Stimulated activated effector memory CD8-positive, alpha-beta T cell treated with anti-CD3 and anti-CD28 coated beads, Interleukin-12 subunit alpha, Interleukin-12 subunit beta, amount 100 ng/mL, for 72 hours (primary cell): ENCODE measurements around the gene MACC1.
A peak's percentile ranks its signal among the peaks of the same experiment; 100 is the strongest.
"Not testable (repeated sequence)": the region's sequence is repeated elsewhere in the genome, so short reads cannot be mapped to it uniquely, and the experiment has no call there.

Experiments
- ATAC-seq: fragments of 150-1000 bp; cut with Tn5 transposase; 2 replicates; pipeline ENCODE4 v1.10.0; 2021
- DNase-seq, 2 donors: peaks; one replicate each; pipeline ENCODE4 v3.0.0; 2021 to 2022; ENCODE audit warnings: low spot score in 2 of 2
- H3K27ac Mint-ChIP-seq: one replicate; pipeline ENCODE4 v1.8.0; 2022; ENCODE audit warnings: mild to moderate bottlenecking, mixed read lengths
- H3K36me3 Mint-ChIP-seq: one replicate; pipeline ENCODE4 v1.8.0; 2022; ENCODE audit warnings: mild to moderate bottlenecking, mixed read lengths
- H3K4me1 Mint-ChIP-seq: one replicate; pipeline ENCODE4 v1.8.0; 2022; ENCODE audit warnings: mixed read lengths
- H3K4me3 Mint-ChIP-seq: one replicate; pipeline ENCODE4 v1.8.0; 2022; ENCODE audit warnings: mild to moderate bottlenecking, mixed read lengths
- H3K9me3 Mint-ChIP-seq: one replicate; pipeline ENCODE4 v1.8.0; 2022; ENCODE audit warnings: mixed read lengths

Gene MACC1

DNA sequence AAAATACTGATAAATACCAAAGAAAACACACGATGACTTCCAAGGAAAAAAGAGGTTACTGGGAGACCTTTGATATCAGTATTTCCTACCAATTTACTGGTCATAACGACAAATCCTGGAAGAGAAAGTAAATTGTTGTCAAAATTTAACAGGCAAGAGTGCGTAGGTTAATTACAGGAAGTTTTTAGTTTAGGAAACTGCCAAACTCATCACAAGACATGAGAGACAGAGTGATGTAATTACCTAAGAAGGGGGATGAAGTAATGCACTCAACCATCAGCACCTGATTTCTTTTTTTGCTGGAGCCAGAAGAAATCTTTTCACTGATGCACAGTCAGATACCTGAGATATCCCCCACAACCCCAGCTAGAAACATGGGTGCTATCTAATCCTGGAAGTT, 16.8 kb downstream of the MACC1 start:
- Mint-ChIP-seq H3K9me3 (no peaks in the 10 kb centered on the region), H3K4me3 (no peak overlapping the region), H3K36me3 (no peaks in the 10 kb centered on the region), H3K27ac (no peak overlapping the region), H3K4me1 (peaks cover 4% of the 10 kb centered on the region)
- DNase-seq (no peak), ATAC-seq (no peak)

DNA sequence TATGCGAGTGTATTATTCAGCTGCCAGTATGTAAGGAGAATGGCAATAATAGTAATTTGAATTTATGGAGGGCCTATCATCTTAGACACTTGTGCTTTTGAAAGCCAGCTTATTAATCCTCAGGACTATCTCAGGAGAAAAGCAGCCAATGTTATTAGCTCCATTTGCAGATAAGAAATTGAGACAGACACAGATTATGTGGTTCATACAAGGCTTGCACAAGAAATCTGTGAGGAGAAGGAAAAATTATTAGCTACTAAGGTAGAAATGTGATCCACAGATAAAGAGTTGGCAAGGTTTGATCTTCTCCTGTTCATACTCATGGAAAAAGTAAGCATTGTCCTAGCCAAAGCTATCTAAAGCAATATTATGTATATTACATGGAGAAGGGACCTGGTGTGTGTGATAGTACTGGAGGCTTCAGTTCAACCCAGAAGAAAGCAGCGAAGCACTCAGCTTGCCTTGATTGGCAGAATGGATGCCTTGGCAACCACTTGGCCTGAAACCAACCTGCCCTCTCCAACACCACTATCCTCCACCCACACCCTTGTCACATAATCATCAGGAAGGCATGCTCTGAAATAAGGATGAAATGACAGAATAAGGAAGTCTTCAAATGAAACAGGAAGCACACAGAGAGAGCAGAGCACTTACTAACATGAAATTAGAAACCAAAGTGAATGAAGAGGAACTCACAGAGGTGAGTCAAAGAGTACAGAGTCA, 18.0 kb downstream of the MACC1 start:
- Mint-ChIP-seq H3K4me3 (no peak overlapping the region), H3K27ac (no peak overlapping the region), H3K4me1 (peaks cover 4% of the 10 kb centered on the region), H3K36me3 (no peaks in the 10 kb centered on the region), H3K9me3 (no peaks in the 10 kb centered on the region)
- DNase-seq (no peak), ATAC-seq (peak; percentile 73)

DNA sequence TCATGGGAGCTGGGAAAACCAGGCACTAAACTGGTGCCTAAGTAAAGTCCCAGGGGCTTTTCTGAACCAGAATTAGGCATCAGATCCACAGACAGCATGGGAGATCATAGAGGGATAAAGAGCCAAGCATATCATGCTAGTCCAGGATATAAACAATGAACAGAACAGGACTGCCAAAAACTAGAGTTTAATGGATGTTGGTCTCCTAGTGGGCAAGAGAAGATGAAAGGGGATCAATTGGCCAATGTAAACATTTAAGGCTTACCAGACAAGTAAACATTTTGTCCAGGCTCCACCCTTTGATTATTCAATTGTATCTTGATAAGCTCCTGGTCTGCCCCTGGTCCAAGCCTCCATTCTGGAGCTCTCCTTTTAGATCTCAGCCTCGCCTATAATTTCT, 18.9 kb downstream of the MACC1 start:
- H3K9me3 Mint-ChIP-seq, result no peaks in the 10 kb centered on the region
- ATAC-seq (no peak), DNase-seq (no peak)
- H3K4me1 Mint-ChIP-seq, result peaks cover 4% of the 10 kb centered on the region
- no peaks in the 10 kb centered on the region for H3K36me3 Mint-ChIP-seq
- no peak overlapping the region for H3K27ac Mint-ChIP-seq
- no peak overlapping the region for H3K4me3 Mint-ChIP-seq

DNA sequence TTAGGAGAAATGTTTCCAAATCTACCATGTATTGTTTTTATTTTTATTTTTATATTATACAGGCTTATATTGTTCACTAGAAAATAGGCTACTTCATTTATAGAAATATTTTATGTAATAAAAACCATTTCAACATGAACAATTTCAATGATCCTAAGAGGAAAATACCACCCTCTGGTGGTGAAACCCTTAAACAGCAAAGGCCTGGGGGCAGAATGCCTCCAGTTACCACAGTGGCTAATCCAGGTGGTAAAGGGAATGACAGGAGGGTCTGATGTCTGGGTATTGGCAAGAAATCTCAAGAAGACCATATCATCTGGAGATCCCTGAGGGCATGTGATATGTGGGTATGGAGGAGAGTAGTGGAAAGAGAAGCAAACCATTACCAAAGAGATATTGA, 19.3 kb downstream of the MACC1 start:
- DNase-seq (no peak), ATAC-seq (no peak)
- Mint-ChIP-seq H3K9me3 (no peaks in the 10 kb centered on the region), H3K4me1 (peaks cover 4% of the 10 kb centered on the region), H3K36me3 (no peaks in the 10 kb centered on the region), H3K4me3 (no peak overlapping the region), H3K27ac (no peak overlapping the region)

DNA sequence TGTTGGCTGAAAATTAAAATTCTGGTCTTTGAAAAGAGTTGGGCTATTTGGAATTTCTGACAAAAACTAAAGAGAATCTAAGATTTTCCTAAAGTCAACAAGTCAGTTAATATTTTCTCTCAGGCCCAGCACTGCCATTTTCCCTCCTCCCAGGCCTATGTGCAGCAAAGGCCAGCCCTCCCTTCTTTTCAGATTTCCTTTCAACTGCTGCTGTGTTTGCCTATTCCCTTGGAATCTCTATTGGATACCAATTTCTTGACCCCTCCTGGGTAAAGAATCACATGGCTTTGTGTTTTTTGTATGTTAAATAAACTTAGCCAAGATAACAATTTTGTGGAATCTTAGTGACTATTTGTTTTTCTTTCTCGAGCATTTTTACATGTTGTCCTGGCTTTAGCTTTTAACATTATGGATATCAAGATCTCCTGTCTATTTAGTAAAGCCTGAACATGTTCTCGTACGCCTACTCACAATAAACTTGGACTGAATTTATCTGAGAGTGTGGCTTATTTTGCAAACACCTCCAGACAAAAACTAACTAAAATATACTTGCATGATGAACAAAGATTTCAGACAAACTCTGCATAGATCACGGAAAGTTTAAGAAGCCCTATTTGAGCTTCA, 19.9 kb downstream of the MACC1 start:
- H3K36me3 Mint-ChIP-seq, result no peaks in the 10 kb centered on the region
- no peak for DNase-seq
- peaks cover 4% of the 10 kb centered on the region for H3K4me1 Mint-ChIP-seq
- no peak overlapping the region for H3K4me3 Mint-ChIP-seq
- no peaks in the 10 kb centered on the region for H3K9me3 Mint-ChIP-seq
- H3K27ac Mint-ChIP-seq, result no peak overlapping the region
- no peak for ATAC-seq

DNA sequence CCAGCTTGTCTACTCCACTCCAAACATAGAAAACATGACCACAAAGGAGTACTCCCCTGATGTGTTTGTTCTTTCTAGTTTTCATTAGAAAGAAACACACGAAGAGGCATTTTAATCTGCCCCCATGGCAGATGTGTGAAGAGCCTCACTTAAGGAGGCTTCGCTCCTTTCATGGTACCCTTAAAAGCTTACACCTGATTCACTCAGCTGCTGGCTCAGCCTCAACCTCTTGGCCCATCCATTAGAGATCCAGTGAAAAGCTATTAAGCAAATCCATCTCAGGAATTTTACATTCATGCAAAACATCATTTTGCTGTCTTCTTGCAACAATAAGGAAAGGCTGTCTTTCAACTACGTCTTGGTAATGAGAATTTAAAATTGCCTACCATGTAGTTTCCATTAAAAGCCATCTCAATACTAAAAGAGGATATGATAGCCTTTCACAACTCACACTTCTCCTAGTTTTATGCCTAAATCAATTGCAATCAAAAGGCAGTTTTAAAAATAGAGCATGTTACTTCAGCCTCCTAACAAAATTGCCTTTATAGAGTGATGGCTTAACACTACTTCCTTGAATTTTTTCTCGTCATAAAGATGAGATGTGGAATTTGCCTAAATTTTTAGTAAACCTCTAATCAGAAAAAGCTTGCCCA, 22.7 kb downstream of the MACC1 start:
- no peak overlapping the region for H3K4me3 Mint-ChIP-seq
- H3K9me3 Mint-ChIP-seq, result peaks cover 1% of the 10 kb centered on the region
- no peaks in the 10 kb centered on the region for H3K36me3 Mint-ChIP-seq
- peaks cover 4% of the 10 kb centered on the region for H3K4me1 Mint-ChIP-seq
- DNase-seq (no peak), ATAC-seq (no peak)
- H3K27ac Mint-ChIP-seq, result no peak overlapping the region

DNA sequence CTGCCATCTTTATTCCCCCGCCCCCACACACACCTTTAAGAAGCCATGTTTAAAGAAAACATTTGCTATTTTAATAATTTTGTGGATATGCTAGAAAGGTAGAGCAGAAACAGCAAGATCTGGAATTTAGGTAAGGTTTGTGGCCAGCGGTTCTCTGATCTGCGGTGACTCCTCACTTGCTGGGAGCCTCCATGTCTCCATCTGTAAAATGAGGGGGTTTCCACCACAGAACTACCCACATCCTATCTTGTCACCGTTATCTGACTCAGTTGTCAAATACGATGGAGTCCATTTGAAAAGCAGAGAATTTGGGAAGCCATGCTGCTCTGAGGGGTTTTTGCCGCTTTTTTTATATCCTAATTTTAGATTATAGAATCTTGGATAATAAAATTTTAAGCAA, 23.3 kb downstream of the MACC1 start:
- H3K27ac Mint-ChIP-seq, result no peak overlapping the region
- no peaks in the 10 kb centered on the region for H3K4me1 Mint-ChIP-seq
- no peaks in the 10 kb centered on the region for H3K36me3 Mint-ChIP-seq
- ATAC-seq, result no peak
- peaks cover 5% of the 10 kb centered on the region for H3K9me3 Mint-ChIP-seq
- DNase-seq, result no peak
- H3K4me3 Mint-ChIP-seq, result no peak overlapping the region

DNA sequence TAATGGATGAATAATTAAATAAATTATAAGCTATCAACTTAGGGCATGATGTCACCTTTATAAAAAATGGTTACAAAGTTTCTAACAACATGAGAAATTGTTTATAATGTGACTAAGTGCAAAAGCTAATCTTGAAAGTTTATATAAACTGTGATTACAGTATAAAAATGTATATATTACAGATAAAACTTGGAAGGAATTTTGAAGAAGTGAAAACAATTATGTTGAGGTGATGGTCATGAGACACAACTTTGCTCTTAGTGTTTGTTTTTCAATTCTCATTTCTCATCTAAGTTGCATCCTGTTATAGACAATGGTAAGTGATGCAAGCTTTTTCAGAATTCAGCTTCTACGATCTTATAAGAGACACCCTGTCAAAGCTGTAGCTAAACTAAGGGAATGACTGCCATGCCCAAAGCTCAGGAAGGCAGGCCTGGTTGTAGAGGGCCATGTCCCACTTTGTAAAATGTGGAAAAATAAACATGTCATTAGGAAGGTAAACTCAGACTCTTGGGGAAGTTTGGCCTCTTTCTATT, 23.9 kb downstream of the MACC1 start:
- no peaks in the 10 kb centered on the region for H3K4me1 Mint-ChIP-seq
- no peak overlapping the region for H3K27ac Mint-ChIP-seq

DNA sequence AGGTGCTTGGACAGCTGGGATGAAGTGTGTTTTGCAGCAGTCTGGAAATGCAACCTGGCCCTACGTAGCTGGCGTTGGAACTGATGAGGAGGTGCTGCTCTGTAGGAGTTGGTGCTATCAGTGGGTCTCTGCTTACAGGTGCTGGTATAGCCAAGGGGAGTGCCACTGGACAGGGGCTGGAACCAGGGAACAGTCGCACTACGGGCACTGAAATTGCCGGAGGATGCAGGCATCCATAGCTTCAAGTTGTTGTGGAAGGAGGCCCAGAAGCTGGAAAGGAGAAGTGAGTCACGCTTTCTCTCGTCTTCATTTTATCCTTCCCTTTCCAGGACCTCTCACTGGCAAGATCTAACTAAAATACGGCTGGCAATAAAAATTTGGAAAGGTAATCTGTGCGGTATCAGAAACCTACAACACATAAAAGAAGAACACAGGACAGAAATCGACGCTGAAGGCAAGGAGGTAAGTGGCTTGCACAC, 25.8 kb downstream of the MACC1 start:
- DNase-seq (no peak), ATAC-seq (no peak)
- H3K4me3 Mint-ChIP-seq, result no peak overlapping the region
- no peaks in the 10 kb centered on the region for H3K4me1 Mint-ChIP-seq
- no peaks in the 10 kb centered on the region for H3K36me3 Mint-ChIP-seq
- H3K27ac Mint-ChIP-seq, result no peak overlapping the region
- peaks cover 14% of the 10 kb centered on the region for H3K9me3 Mint-ChIP-seq

More for the DNA sequence above, 23.9 kb downstream of the MACC1 start:
- ATAC-seq, result no peak
- DNase-seq, result no peak
- Mint-ChIP-seq H3K4me3 (no peak overlapping the region), H3K9me3 (peaks cover 8% of the 10 kb centered on the region), H3K36me3 (no peaks in the 10 kb centered on the region)

DNA sequence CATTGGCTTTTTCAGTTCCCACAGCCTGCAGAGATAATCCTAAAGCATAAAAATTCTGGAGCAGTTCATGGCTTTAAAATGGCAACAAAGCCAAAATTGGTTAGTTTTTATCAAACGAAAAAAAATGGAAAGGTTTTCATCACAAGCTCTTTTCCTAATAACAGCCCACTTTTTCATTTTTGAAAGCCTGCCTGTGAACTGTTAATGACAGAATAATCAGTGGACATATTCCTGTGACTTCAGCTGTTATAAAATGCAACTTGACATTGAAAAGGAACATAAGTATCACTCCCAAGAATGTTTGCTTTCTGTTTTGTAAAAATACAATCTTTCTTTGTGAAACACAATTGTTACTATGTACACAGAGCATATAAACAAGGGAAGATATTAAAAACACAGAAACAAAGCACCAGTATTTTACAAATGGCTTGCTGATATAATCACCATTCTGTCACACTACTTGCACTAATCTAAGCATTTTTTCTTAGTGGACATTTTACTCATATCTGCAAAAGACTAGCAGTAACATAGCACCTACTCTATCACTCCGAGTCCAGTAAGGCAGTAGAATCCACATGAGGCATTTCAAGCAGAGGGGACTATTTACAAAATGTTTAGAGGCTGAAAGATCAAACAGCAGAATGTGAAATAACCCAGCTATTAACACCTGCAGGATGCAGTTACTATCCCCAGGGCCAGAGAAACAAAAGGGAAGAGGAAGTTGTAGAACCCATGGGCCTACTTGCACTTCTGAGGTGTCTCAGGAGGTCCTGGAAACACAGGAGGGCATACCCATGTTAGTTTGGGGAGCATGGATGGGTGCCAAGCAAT, 26.4 kb downstream of the MACC1 start:
- Mint-ChIP-seq H3K9me3 (peaks cover 15% of the 10 kb centered on the region), H3K4me3 (no peak overlapping the region), H3K36me3 (no peaks in the 10 kb centered on the region), H3K27ac (no peak overlapping the region), H3K4me1 (no peaks in the 10 kb centered on the region)
- DNase-seq, result no peak
- ATAC-seq, result no peak

DNA sequence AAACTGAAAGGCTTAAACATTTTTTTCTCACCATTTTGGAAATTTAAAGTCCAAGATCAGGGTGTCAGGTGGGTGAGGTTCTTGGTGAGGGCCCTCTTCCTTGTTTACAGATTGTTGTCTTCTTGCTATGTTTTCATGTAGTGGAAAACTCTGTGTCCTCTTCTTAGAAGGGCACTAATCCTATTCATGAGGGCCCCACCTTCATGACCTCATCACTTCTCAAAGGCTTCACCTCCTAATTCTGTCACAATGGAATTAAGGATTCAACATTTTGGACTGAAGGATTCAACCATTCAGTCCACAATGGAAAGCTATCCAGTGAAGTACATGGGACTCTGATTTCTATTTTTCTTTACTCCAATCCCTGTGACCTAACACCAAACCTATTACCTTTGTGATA, 27.3 kb downstream of the MACC1 start:
- H3K4me1 Mint-ChIP-seq, result no peaks in the 10 kb centered on the region
- H3K4me3 Mint-ChIP-seq, result no peak overlapping the region
- H3K36me3 Mint-ChIP-seq, result no peaks in the 10 kb centered on the region
- ATAC-seq (no peak), DNase-seq (no peak)
- H3K27ac Mint-ChIP-seq, result no peak overlapping the region
- peaks cover 15% of the 10 kb centered on the region for H3K9me3 Mint-ChIP-seq

DNA sequence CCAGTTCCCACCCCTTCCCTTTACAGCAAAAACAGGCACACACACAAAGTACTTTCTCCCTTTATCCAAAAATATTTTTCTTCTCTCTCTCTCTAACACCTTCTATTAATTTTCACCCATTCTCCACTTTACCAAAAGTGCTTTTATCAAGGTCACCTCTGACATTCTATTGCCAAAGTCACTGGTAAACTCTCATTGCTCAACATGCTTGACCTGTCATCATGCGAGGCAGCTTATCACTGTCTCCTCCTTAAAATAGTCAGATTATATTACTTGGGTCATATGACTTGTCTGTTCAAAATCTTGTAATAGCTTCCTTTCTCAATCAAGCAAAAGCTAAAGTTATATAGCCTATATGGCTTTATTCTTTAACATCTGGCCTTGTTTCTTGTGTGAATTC, 28.6 kb downstream of the MACC1 start:
- ATAC-seq (no peak), DNase-seq (no peak)
- Mint-ChIP-seq H3K9me3 (peaks cover 19% of the 10 kb centered on the region), H3K36me3 (no peaks in the 10 kb centered on the region), H3K27ac (no peak overlapping the region), H3K4me3 (no peak overlapping the region), H3K4me1 (no peaks in the 10 kb centered on the region)

DNA sequence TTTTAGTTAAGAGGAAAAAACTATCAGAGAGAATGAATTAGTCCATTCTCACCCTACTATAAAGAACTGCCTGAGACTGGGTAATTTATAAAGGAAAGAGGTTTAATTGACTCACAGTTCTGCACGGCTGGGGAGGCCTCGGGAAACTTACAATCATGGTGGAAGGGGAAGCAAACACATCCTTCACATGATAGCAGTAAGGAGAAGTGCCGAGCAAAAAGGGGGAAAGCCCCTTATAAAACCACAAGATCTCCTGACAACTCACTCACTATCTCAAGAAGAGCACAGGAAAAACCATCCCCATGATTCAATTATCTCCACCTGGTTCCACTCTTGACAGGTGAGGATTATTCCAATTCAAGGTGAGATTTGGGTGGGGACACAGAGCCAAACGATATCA, 29.3 kb downstream of the MACC1 start:
- H3K36me3 Mint-ChIP-seq, ATAC-seq: not testable (repeated sequence)

DNA sequence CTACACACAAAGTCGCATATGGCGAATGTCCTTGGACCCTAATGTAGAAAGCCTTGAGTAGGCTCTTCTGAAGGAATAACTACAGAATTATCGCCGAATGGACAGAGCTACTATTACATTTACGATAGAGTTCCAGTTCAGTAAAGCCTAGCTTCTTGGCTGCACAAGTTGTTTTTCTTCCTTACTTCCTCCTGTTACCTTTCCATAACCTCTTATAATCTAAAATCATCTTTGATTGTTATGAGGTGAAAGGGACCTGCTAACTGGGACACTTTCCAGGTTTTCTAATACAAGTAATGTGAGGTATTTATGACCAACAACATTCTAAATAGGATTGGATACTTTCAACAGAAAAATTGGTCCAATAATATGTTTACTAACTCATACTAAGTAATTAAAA, 31.2 kb downstream of the MACC1 start:
- Mint-ChIP-seq H3K4me1 (no peaks in the 10 kb centered on the region), H3K36me3 (no peaks in the 10 kb centered on the region), H3K9me3 (peaks cover 19% of the 10 kb centered on the region), H3K4me3 (no peak overlapping the region), H3K27ac (no peak overlapping the region)
- no peak for ATAC-seq
- no peak for DNase-seq

More for the DNA sequence above, 29.3 kb downstream of the MACC1 start:
- H3K4me3 Mint-ChIP-seq, H3K4me1 Mint-ChIP-seq, H3K27ac Mint-ChIP-seq, DNase-seq: not testable (repeated sequence)
- peaks cover 19% of the 10 kb centered on the region for H3K9me3 Mint-ChIP-seq

DNA sequence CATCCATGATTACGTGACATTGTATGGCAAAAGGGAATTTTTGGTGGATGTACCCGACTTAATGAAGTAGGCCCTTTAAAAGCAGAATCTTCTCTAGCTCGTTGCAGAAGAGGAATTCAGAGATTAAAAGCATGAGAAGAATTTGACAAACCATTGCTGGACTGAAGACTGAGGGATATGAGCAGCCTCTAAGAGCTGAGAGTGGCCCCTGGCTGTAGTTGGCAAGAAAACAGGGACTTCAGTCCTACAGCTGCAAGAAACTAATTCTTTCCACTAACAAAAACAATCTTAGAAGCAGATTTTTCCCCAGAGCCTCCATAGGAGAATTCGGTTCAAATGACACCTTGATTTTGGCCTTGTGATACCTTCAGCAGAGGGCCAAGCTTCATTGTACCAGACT, 34.1 kb downstream of the MACC1 start:
- no peak for DNase-seq
- Mint-ChIP-seq H3K9me3 (peaks cover 11% of the 10 kb centered on the region), H3K4me1 (no peaks in the 10 kb centered on the region), H3K4me3 (no peak overlapping the region), H3K36me3 (no peaks in the 10 kb centered on the region), H3K27ac (no peak overlapping the region)
- ATAC-seq, result no peak
